Kidney (tissue), 14 donors: ENCODE results near the gene PYGB. TPM values are rescaled to one million over a fixed set of nuclear protein-coding genes. Genes with fewer than 3 reads are reported as not detected.

Source experiments
- DNase-seq, 5 donors: peaks; one replicate each; pipeline ENCODE4 v3.0.0-alpha.2; 2013 to 2020
- FAIRE-seq: peaks from 2 replicates; lab custom pipeline; 2012; peaks lifted over from hg19 to GRCh38; lab: Jason Lieb, UNC
- H3K27ac ChIP-seq, 2 donors: one replicate each; pipeline ENCODE4 v1.7.0; 2013; ENCODE audit warnings: low read depth in 2 of 2, low read length in 2 of 2, inconsistent platforms in 1 of 2
- H3K27me3 ChIP-seq: one replicate; pipeline ENCODE4 v1.7.1; 2013; ENCODE audit warnings: low read length, inconsistent platforms; ENCODE audit not compliant: control insufficient read depth, insufficient read depth
- H3K36me3 ChIP-seq, 3 donors: one replicate each; pipeline versions ENCODE4 v1.7.0 to v1.7.1; 2013; ENCODE audit warnings: low read length in 3 of 3, control low read depth in 1 of 3, inconsistent platforms in 1 of 3; ENCODE audit not compliant: insufficient read depth in 3 of 3, control insufficient read depth in 2 of 3
- H3K4me1 ChIP-seq, 3 donors: one replicate each; pipeline versions ENCODE4 v1.7.0 to v1.7.1; 2013; ENCODE audit warnings: low read length in 3 of 3, inconsistent platforms in 1 of 3, low read depth in 1 of 3; ENCODE audit not compliant: control insufficient read depth in 2 of 3, insufficient read depth in 2 of 3
- H3K4me3 ChIP-seq, 3 donors: one replicate each; pipeline versions ENCODE4 v1.7.0 to v1.8.1; 2013; ENCODE audit warnings: low read length in 3 of 3, control low read depth in 1 of 3, inconsistent platforms in 1 of 3
- H3K9ac ChIP-seq, 3 donors: one replicate each; pipeline versions ENCODE4 v1.7.0 to v1.7.1; 2013; ENCODE audit warnings: low read length in 3 of 3, control low read depth in 1 of 3, inconsistent platforms in 1 of 3
- H3K9me3 ChIP-seq, 3 donors: one replicate each; pipeline versions ENCODE4 v1.7.0 to v1.7.1; 2013; ENCODE audit warnings: low read length in 3 of 3, control low read depth in 1 of 3, inconsistent platforms in 1 of 3; ENCODE audit not compliant: control insufficient read depth in 2 of 3, insufficient read depth in 1 of 3
- CTCF ChIP-seq: IDR thresholded peaks from 3 replicates; pipeline ENCODE4 v1.5.1; 2012; ENCODE audit warnings: mild to moderate bottlenecking, moderate library complexity, borderline replicate concordance; ENCODE audit not compliant: insufficient read depth; ENCODE audit errors: extremely low read depth
- intact Hi-C: fragments of 100-400 bp; cut with DNase I; formaldehyde crosslinking; loops from one replicate; pipeline ENCODE4 v1.11.1; 2022
- polyA plus RNA-seq: library from polyadenylated mRNA; stranded (reverse); fragments of 350-450 nt; fragmentation: Illumina TruSeq; extraction: RNeasy Lipid Tissue Mini Kit (QIAGEN cat#74804); gene quantifications from one replicate; pipeline ENCODE4 v1.2.3, GENCODE V29; 2014; ENCODE audit warnings: low read depth, low replicate concordance; ENCODE audit not compliant: insufficient read depth
- total RNA-seq: library from RNA; stranded (reverse); fragmentation: NEBNext Ultra II Directional; extraction: Animal tissue kit (Norgen Biotek cat#: 25700); gene quantifications from one replicate; pipeline ENCODE4 v1.2.1, GENCODE V29; 2021
- donor health status: control.
- donor health status: control.
- donor health status: control.
- donor health status: control.
- donor health status: control.
- donor health status: DM: yes; HTN: yes; CAD: no.
- donor health status: Normal renal cell carcinoma (clear cell type).

The PYGB gene
- total and polyA plus RNA-seq, 2 donors from 2014 or later: 50.9 to 176 TPM

GRCh38 chr20:25319241-25320034 lies 71.6 kb downstream of the PYGB start:
- FAIRE-seq (no peak), DNase-seq (peak in 2 of 5 donors; percentile 25 to 37)
- Histone ChIP-seq H3K9me3 (no peaks in the 10 kb centered on the region), H3K27me3 (no peaks in the 10 kb centered on the region), H3K36me3 (peaks cover 0 to 18% (median 7%) of the 10 kb centered on the region in 3 donors), H3K4me3 (no peak overlapping the region), H3K4me1 (peaks cover 0 to 5% (median 0%) of the 10 kb centered on the region in 3 donors), H3K27ac (no peak overlapping the region), H3K9ac (no peak overlapping the region)
- no peak for TF ChIP-seq CTCF
- intact Hi-C loops: no loop called here

GRCh38 chr20:25320035-25320800 lies 72.3 kb downstream of the PYGB start:
- intact Hi-C loops: no loop called here

GRCh38 chr20:25321262-25321831 lies 73.5 kb downstream of the PYGB start:
- FAIRE-seq (no peak), DNase-seq (peak in 1 of 5 donors; percentile 37)
- Histone ChIP-seq H3K27me3 (no peaks in the 10 kb centered on the region), H3K4me1 (peaks cover 0 to 5% (median 0%) of the 10 kb centered on the region in 3 donors), H3K4me3 (no peak overlapping the region), H3K9ac (no peak overlapping the region), H3K9me3 (no peaks in the 10 kb centered on the region), H3K27ac (no peak overlapping the region), H3K36me3 (peaks cover 0 to 14% (median 7%) of the 10 kb centered on the region in 3 donors)
- no peak for TF ChIP-seq CTCF
- intact Hi-C loops: no loop called here

More at GRCh38 chr20:25320035-25320800, 72.3 kb downstream of the PYGB start:
- DNase-seq (peak in 2 of 5 donors; percentile 22 to 24), FAIRE-seq (no peak)
- TF ChIP-seq CTCF: no peak
- no peak overlapping the region for H3K9ac ChIP-seq
- no peaks in the 10 kb centered on the region for H3K27me3 ChIP-seq
- peaks cover 0 to 14% (median 7%) of the 10 kb centered on the region in 3 donors for H3K36me3 ChIP-seq
- peaks cover 0 to 5% (median 0%) of the 10 kb centered on the region in 3 donors for H3K4me1 ChIP-seq
- no peak overlapping the region for H3K27ac ChIP-seq
- no peak overlapping the region for H3K4me3 ChIP-seq
- no peaks in the 10 kb centered on the region for H3K9me3 ChIP-seq
